PC-9 (cell line): ENCODE measurements around the gene IL1R2.

Experiments
- CTCF ChIP-seq: fragments of 200-600 bp; sonication (generic); conservative IDR thresholded peaks from 2 replicates; pipeline ENCODE4 v1.6.1; 2017; ENCODE audit warnings: mixed run types, antibody characterized with exemption, mild to moderate bottlenecking, moderate library complexity
- EZH2 ChIP-seq: fragments of 200-600 bp; sonication (generic); IDR thresholded peaks from 2 replicates; pipeline ENCODE4 v1.8.0; 2017; ENCODE audit warnings: antibody characterized with exemption, low read depth

- TF ChIP-seq CTCF (no peak), EZH2 (no peak)
Measured at GRCh38 chr2:102062802-102063201, 71.0 kb downstream of the IL1R2 start.
